Mucosa of rectum (tissue), 2 donors: ENCODE data around the gene MLST8.
A peak's percentile ranks its signal among the peaks of the same experiment; 100 is the strongest.
"Not testable (repeated sequence)": the region's sequence is repeated elsewhere in the genome, so short reads cannot be mapped to it uniquely, and the experiment has no call there.

Experiments
- H3K27ac ChIP-seq, 2 donors: one replicate each; pipeline ENCODE4 v1.7.0; 2013; ENCODE audit warnings: inconsistent platforms in 2 of 2, low read depth in 2 of 2, low read length in 2 of 2
- H3K27me3 ChIP-seq, 2 donors: one replicate each; pipeline ENCODE4 v1.7.0; 2013; ENCODE audit warnings: low read length in 2 of 2; ENCODE audit not compliant: control insufficient read depth in 2 of 2, insufficient read depth in 2 of 2
- H3K36me3 ChIP-seq, 2 donors: one replicate each; pipeline ENCODE4 v1.7.0; 2013; ENCODE audit warnings: low read length in 2 of 2; ENCODE audit not compliant: control insufficient read depth in 2 of 2, insufficient read depth in 2 of 2
- H3K4me1 ChIP-seq, 2 donors: one replicate each; pipeline ENCODE4 v1.7.0; 2013; ENCODE audit warnings: low read length in 2 of 2, mild to moderate bottlenecking in 1 of 2; ENCODE audit not compliant: control insufficient read depth in 2 of 2, insufficient read depth in 2 of 2
- H3K4me3 ChIP-seq, 2 donors: one replicate each; pipeline ENCODE4 v1.7.0; 2013; ENCODE audit warnings: low read length in 2 of 2
- H3K9ac ChIP-seq, 2 donors: one replicate each; pipeline ENCODE4 v1.7.0; 2013; ENCODE audit warnings: low read length in 2 of 2, low read depth in 1 of 2, mild to moderate bottlenecking in 1 of 2
- H3K9me3 ChIP-seq, 2 donors: one replicate each; pipeline ENCODE4 v1.7.0; 2013; ENCODE audit warnings: low read length in 2 of 2; ENCODE audit not compliant: control insufficient read depth in 2 of 2
- donor health status: healthy.
- donor health status: Normal muscosa, but diverticular disease.

MLST8 gene

GRCh38 chr16:2198283-2198682 lies 7.0 kb upstream of the MLST8 start:
- no peak overlapping the region for H3K27ac ChIP-seq
- no peaks in the 10 kb centered on the region for H3K9me3 ChIP-seq
- peaks cover 30 to 37% of the 10 kb centered on the region in 2 donors for H3K27me3 ChIP-seq
- no peak overlapping the region for H3K4me3 ChIP-seq
- no peaks in the 10 kb centered on the region for H3K36me3 ChIP-seq
- H3K4me1 ChIP-seq = peaks cover 0 to 4% of the 10 kb centered on the region in 2 donors
- no peak overlapping the region for H3K9ac ChIP-seq

- Histone ChIP-seq H3K4me1 (peaks cover 0 to 4% of the 10 kb centered on the region in 2 donors), H3K9me3 (no peaks in the 10 kb centered on the region), H3K27me3 (peaks cover 29 to 35% of the 10 kb centered on the region in 2 donors), H3K27ac (no peak overlapping the region), H3K4me3 (no peak overlapping the region), H3K36me3 (no peaks in the 10 kb centered on the region), H3K9ac (no peak overlapping the region)
Observed at GRCh38 chr16:2199095-2199494, 6.2 kb upstream of the MLST8 start.

GRCh38 chr16:2199621-2200139 lies 5.6 kb upstream of the MLST8 start:
- no peak overlapping the region for H3K4me3 ChIP-seq
- H3K36me3 ChIP-seq = no peaks in the 10 kb centered on the region
- peaks cover 23 to 30% of the 10 kb centered on the region in 2 donors for H3K27me3 ChIP-seq
- no peaks in the 10 kb centered on the region for H3K9me3 ChIP-seq
- no peak overlapping the region for H3K9ac ChIP-seq
- peaks cover 2 to 4% of the 10 kb centered on the region in 2 donors for H3K4me1 ChIP-seq
- H3K27ac ChIP-seq = no peak overlapping the region

GRCh38 chr16:2200313-2200712 lies 4.9 kb upstream of the MLST8 start:
- no peaks in the 10 kb centered on the region for H3K36me3 ChIP-seq
- H3K9ac ChIP-seq = no peak overlapping the region

GRCh38 chr16:2203119-2203688 lies 2.0 kb upstream of the MLST8 start:
- H3K27me3 ChIP-seq, H3K27ac ChIP-seq, H3K4me3 ChIP-seq, H3K9me3 ChIP-seq, H3K9ac ChIP-seq: not testable (repeated sequence)
- Histone ChIP-seq H3K4me1 (peaks cover 12 to 13% of the 10 kb centered on the region in 2 donors), H3K36me3 (peaks cover 0 to 10% of the 10 kb centered on the region in 2 donors)

More at GRCh38 chr16:2200313-2200712, 4.9 kb upstream of the MLST8 start:
- Histone ChIP-seq H3K4me3 (no peak overlapping the region), H3K4me1 (peaks cover 6% of the 10 kb centered on the region in 2 donors), H3K27me3 (peaks cover 17 to 25% of the 10 kb centered on the region in 2 donors), H3K27ac (no peak overlapping the region), H3K9me3 (no peaks in the 10 kb centered on the region)

- Histone ChIP-seq H3K9me3 (no peaks in the 10 kb centered on the region), H3K36me3 (peaks cover 11 to 14% of the 10 kb centered on the region in 2 donors), H3K27me3 (no peaks in the 10 kb centered on the region), H3K4me1 (peaks cover 12 to 13% of the 10 kb centered on the region in 2 donors), H3K9ac (peak overlapping the region; percentile 77 to 97), H3K4me3 (peak overlapping the region; percentile 90 to 100), H3K27ac (peak overlapping the region in 1 of 2 donors; percentile 95)
Observed at GRCh38 chr16:2204416-2205103, 694 bp upstream of the MLST8 start.

- Histone ChIP-seq H3K4me3 (peak overlapping the region; percentile 90 to 100), H3K4me1 (peaks cover 12 to 13% of the 10 kb centered on the region in 2 donors), H3K9me3 (no peaks in the 10 kb centered on the region), H3K36me3 (peaks cover 11 to 17% of the 10 kb centered on the region in 2 donors), H3K9ac (peak overlapping the region; percentile 87 to 97), H3K27ac (peak overlapping the region; percentile 95 to 97), H3K27me3 (no peaks in the 10 kb centered on the region)
Observed at GRCh38 chr16:2205967-2206313, 686 bp downstream of the MLST8 start.

GRCh38 chr16:2206420-2206779 lies 1.1 kb downstream of the MLST8 start:
- Histone ChIP-seq H3K9me3 (no peaks in the 10 kb centered on the region), H3K27ac (no peak overlapping the region), H3K36me3 (peaks cover 11 to 17% of the 10 kb centered on the region in 2 donors), H3K27me3 (no peaks in the 10 kb centered on the region), H3K9ac (peak overlapping the region in 1 of 2 donors; percentile 97), H3K4me1 (peaks cover 12 to 13% of the 10 kb centered on the region in 2 donors), H3K4me3 (peak overlapping the region; percentile 90 to 100)

- no peak overlapping the region for H3K9ac ChIP-seq
- H3K36me3 ChIP-seq = peaks cover 11 to 17% of the 10 kb centered on the region in 2 donors
- H3K4me3 ChIP-seq = no peak overlapping the region
- no peaks in the 10 kb centered on the region for H3K9me3 ChIP-seq
- peaks cover 13% of the 10 kb centered on the region in 2 donors for H3K4me1 ChIP-seq
- no peak overlapping the region for H3K27ac ChIP-seq
- H3K27me3 ChIP-seq = no peaks in the 10 kb centered on the region
Observed at GRCh38 chr16:2206780-2207433, 1.7 kb downstream of the MLST8 start.

GRCh38 chr16:2207872-2208271 lies 2.6 kb downstream of the MLST8 start:
- Histone ChIP-seq H3K4me3 (no peak overlapping the region), H3K4me1 (peaks cover 22% of the 10 kb centered on the region in 2 donors), H3K27ac (no peak overlapping the region), H3K9ac (no peak overlapping the region), H3K27me3 (no peaks in the 10 kb centered on the region), H3K36me3 (peaks cover 11 to 19% of the 10 kb centered on the region in 2 donors), H3K9me3 (no peaks in the 10 kb centered on the region)
